WTC11 (cell line): ENCODE data around the gene EVL. TPM values are rescaled to one million over a fixed set of nuclear protein-coding genes. Genes with fewer than 3 reads are reported as not detected.

Experiments
- ATAC-seq: fragments of 200-7000 bp; cut with Tn5 transposase; 2 replicates; pipeline ENCODE4 v1.10.0; 2021; ENCODE audit warnings: mild to moderate bottlenecking, moderate library complexity
- CTCF ChIA-PET: fragments of 300-600 bp; sonication (Branson Sonifier 250); formaldehyde crosslinking; loops from one replicate; lab custom pipeline; 2021; ENCODE audit warnings: antibody characterized with exemption; lab: Charles Lee
- POLR2A ChIA-PET: fragments of 350-600 bp; sonication (Branson Sonifier 250); formaldehyde crosslinking; loops from one replicate; lab custom pipeline; 2021; ENCODE audit warnings: antibody characterized with exemption; lab: Charles Lee
- DNase-seq: peaks from one replicate; pipeline ENCODE4 v3.0.0; 2021; ENCODE audit warnings: low spot score
- H3K27ac Mint-ChIP-seq: 2 replicates; pipeline ENCODE4 v1.8.0; 2021; ENCODE audit warnings: mixed read lengths
- H3K27me3 Mint-ChIP-seq: 2 replicates; pipeline ENCODE4 v1.8.0; 2021; ENCODE audit warnings: low read depth, mild to moderate bottlenecking, moderate library complexity, mixed read lengths
- H3K36me3 Mint-ChIP-seq: 2 replicates; pipeline ENCODE4 v1.8.0; 2021; ENCODE audit warnings: mixed read lengths
- H3K4me1 Mint-ChIP-seq: 2 replicates; pipeline ENCODE4 v1.8.0; 2022; ENCODE audit warnings: mixed read lengths
- H3K4me3 Mint-ChIP-seq: 2 replicates; pipeline ENCODE4 v1.8.0; 2021; ENCODE audit warnings: mild to moderate bottlenecking, moderate library complexity, mixed read lengths
- H3K9me3 Mint-ChIP-seq: 2 replicates; pipeline ENCODE4 v1.8.0; 2021; ENCODE audit warnings: mixed read lengths
- EMX1 ChIP-seq: fragments of 250-450 bp; sonication (Bioruptor Pico); IDR thresholded peaks from 2 replicates; pipeline ENCODE4 v1.8.0; 2021; ENCODE audit warnings: mild to moderate bottlenecking
- ETV6 ChIP-seq: sonication (generic); formaldehyde crosslinking; IDR thresholded peaks from 2 replicates; pipeline ENCODE4 v1.8.1; 2022; ENCODE audit warnings: mild to moderate bottlenecking, missing genetic modification reagents
- GTF2I ChIP-seq: fragments of 250-450 bp; sonication (Bioruptor Pico); conservative IDR thresholded peaks from 2 replicates; pipeline ENCODE4 v1.4.0; 2021; ENCODE audit warnings: mild to moderate bottlenecking
- IRF2 ChIP-seq: sonication (generic); formaldehyde crosslinking; IDR thresholded peaks from 2 replicates; pipeline ENCODE4 v1.8.0; 2022; ENCODE audit warnings: low read depth, missing genetic modification reagents, borderline replicate concordance
- JAZF1 ChIP-seq: fragments of 250-450 bp; sonication (Bioruptor Pico); IDR thresholded peaks from 2 replicates; pipeline ENCODE4 v1.9.0; 2021; ENCODE audit warnings: moderate library complexity, mild to moderate bottlenecking, inconsistent platforms
- JUN ChIP-seq: sonication (generic); formaldehyde crosslinking; IDR thresholded peaks from 2 replicates; pipeline ENCODE4 v1.8.0; 2023; ENCODE audit warnings: mild to moderate bottlenecking, missing genetic modification reagents
- NFYB ChIP-seq: sonication (generic); formaldehyde crosslinking; conservative IDR thresholded peaks from 2 replicates; pipeline ENCODE4 v1.8.0; 2022; ENCODE audit warnings: low read depth, missing genetic modification reagents
- SP1 ChIP-seq: sonication (generic); formaldehyde crosslinking; conservative IDR thresholded peaks from 2 replicates; pipeline ENCODE4 v1.8.1; 2022; ENCODE audit warnings: missing genetic modification reagents
- ZNF121 ChIP-seq: sonication (generic); formaldehyde crosslinking; IDR thresholded peaks from 2 replicates; pipeline ENCODE4 v1.8.0; 2023; ENCODE audit warnings: missing genetic modification reagents
- ZNF219 ChIP-seq: sonication (generic); formaldehyde crosslinking; IDR thresholded peaks from 2 replicates; pipeline ENCODE4 v1.8.0; 2023; ENCODE audit warnings: missing genetic modification reagents, mild to moderate bottlenecking, borderline replicate concordance
- ZNF232 ChIP-seq: sonication (generic); formaldehyde crosslinking; IDR thresholded peaks from 2 replicates; pipeline ENCODE4 v1.8.0; 2022; ENCODE audit warnings: mild to moderate bottlenecking, missing genetic modification reagents
- ZNF423 ChIP-seq: fragments of 250-450 bp; sonication (Bioruptor Pico); IDR thresholded peaks from 2 replicates; pipeline ENCODE4 v2.1.2; 2022; ENCODE audit warnings: mild to moderate bottlenecking, moderate library complexity
- total RNA-seq: library from RNA; stranded (reverse); gene quantifications from 3 replicates; pipeline ENCODE4 v1.2.3, GENCODE V29; 2021
- TF ChIP-seq, protein P1 (sequence below): sonication (generic); formaldehyde crosslinking; IDR thresholded peaks from 2 replicates; pipeline ENCODE4 v1.8.1; 2022; ENCODE audit warnings: low read depth, missing genetic modification reagents, borderline replicate concordance
- TF ChIP-seq, protein P2 (sequence below): sonication (generic); formaldehyde crosslinking; IDR thresholded peaks from 2 replicates; pipeline ENCODE4 v1.8.0; 2022; ENCODE audit warnings: mild to moderate bottlenecking, missing genetic modification reagents
- TF ChIP-seq, protein P3 (sequence below): fragments of 250-450 bp; sonication (Bioruptor Pico); IDR thresholded peaks from 2 replicates; pipeline ENCODE4 v1.9.0; 2021; ENCODE audit warnings: mild to moderate bottlenecking
- TF ChIP-seq, protein P4 (sequence below): fragments of 250-450 bp; sonication (Bioruptor Pico); IDR thresholded peaks from 2 replicates; pipeline ENCODE4 v1.8.0; 2021; ENCODE audit warnings: mild to moderate bottlenecking
- TF ChIP-seq, protein P5 (sequence below): sonication (generic); formaldehyde crosslinking; IDR thresholded peaks from 2 replicates; pipeline ENCODE4 v1.8.1; 2022; ENCODE audit warnings: mild to moderate bottlenecking, missing genetic modification reagents, moderate library complexity, borderline replicate concordance
- TF ChIP-seq, protein P6 (sequence below): sonication (generic); formaldehyde crosslinking; IDR thresholded peaks from 2 replicates; pipeline ENCODE4 v1.8.0; 2023; ENCODE audit warnings: mild to moderate bottlenecking, missing genetic modification reagents
- TF ChIP-seq, protein P7 (sequence below): fragments of 200-600 bp; IDR thresholded peaks from 2 replicates; pipeline ENCODE4 v1.8.0; 2022; ENCODE audit warnings: antibody characterized with exemption
- TF ChIP-seq, protein P8 (sequence below): fragments of 250-450 bp; sonication (Bioruptor Pico); IDR thresholded peaks from 2 replicates; pipeline ENCODE4 v1.9.0; 2021; ENCODE audit warnings: moderate library complexity, mild to moderate bottlenecking, inconsistent platforms, borderline replicate concordance

EVL gene
- total RNA-seq, 1 experiment from 2014 or later, result 60.8 TPM

DNA sequence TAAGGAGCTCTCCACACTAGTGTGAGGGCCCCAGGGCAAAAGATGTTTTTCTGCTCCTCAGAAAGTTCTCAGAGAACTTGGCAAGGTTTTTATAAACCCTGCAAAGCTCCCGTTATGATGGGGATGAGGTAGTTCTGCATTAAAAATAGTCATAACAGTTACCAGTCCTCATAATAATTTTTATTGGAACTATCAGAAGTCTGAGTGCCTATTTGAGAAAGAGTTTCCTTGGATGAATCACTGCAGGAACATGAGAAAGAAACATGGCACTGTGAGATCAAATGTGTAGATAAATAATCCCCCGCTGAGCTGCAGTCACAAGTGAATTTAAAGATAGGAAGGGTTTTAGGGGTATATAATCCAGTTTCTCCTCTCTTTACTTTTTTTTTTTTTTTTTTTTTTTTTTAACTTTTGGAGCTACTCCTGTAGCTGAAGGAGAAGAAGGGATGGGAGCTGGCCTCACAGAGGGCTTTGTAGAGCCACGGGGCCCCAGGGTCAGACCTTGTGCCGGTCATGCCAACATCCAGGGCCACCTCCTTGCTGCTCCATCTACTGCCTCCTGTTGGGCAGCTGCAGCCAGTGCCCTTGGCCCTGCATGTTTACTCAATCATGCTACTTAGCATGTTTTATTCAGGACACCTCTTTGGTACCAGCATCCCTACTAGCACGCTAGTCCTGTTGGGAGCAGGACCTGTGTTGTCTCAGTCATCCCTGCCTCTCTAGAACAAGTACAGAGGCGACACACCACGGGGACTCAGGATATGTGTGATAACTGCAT is 39.5 kb downstream of the EVL start:
- no peaks in the 10 kb centered on the region for H3K9me3 Mint-ChIP-seq
- no peaks in the 10 kb centered on the region for H3K27me3 Mint-ChIP-seq
- ATAC-seq (no peak), DNase-seq (peak; percentile 29)
- no peaks in the 10 kb centered on the region for H3K36me3 Mint-ChIP-seq
- ChIA-PET POLR2A (interaction anchor here (0.6 kb wide), 1 partner anchor 51 kb away, joined by 6 read pairs; no protein-coding TSS in a partner anchor), CTCF (interaction anchor here (0.7 to 1.3 kb wide), 9 partner anchors 20 to 713 kb away, joined by 3 to 8 read pairs (median 4); no protein-coding TSS in a partner anchor)
- H3K27ac Mint-ChIP-seq, result no peak overlapping the region
- TF ChIP-seq, protein P1, sequence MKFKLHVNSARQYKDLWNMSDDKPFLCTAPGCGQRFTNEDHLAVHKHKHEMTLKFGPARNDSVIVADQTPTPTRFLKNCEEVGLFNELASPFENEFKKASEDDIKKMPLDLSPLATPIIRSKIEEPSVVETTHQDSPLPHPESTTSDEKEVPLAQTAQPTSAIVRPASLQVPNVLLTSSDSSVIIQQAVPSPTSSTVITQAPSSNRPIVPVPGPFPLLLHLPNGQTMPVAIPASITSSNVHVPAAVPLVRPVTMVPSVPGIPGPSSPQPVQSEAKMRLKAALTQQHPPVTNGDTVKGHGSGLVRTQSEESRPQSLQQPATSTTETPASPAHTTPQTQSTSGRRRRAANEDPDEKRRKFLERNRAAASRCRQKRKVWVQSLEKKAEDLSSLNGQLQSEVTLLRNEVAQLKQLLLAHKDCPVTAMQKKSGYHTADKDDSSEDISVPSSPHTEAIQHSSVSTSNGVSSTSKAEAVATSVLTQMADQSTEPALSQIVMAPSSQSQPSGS (CRISPR knock-in tag), result no peak
- TF ChIP-seq, protein P2, sequence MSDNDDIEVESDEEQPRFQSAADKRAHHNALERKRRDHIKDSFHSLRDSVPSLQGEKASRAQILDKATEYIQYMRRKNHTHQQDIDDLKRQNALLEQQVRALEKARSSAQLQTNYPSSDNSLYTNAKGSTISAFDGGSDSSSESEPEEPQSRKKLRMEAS (CRISPR knock-in tag), result no peak
- TF ChIP-seq SP1 (CRISPR knock-in tag) (no peak), EMX1 (CRISPR knock-in tag) (no peak), JAZF1 (CRISPR knock-in tag) (no peak), GTF2I (CRISPR knock-in tag) (no peak), ZNF232 (CRISPR knock-in tag) (no peak), JUN (CRISPR knock-in tag) (no peak), ETV6 (CRISPR knock-in tag) (no peak)
- TF ChIP-seq, protein P3, sequence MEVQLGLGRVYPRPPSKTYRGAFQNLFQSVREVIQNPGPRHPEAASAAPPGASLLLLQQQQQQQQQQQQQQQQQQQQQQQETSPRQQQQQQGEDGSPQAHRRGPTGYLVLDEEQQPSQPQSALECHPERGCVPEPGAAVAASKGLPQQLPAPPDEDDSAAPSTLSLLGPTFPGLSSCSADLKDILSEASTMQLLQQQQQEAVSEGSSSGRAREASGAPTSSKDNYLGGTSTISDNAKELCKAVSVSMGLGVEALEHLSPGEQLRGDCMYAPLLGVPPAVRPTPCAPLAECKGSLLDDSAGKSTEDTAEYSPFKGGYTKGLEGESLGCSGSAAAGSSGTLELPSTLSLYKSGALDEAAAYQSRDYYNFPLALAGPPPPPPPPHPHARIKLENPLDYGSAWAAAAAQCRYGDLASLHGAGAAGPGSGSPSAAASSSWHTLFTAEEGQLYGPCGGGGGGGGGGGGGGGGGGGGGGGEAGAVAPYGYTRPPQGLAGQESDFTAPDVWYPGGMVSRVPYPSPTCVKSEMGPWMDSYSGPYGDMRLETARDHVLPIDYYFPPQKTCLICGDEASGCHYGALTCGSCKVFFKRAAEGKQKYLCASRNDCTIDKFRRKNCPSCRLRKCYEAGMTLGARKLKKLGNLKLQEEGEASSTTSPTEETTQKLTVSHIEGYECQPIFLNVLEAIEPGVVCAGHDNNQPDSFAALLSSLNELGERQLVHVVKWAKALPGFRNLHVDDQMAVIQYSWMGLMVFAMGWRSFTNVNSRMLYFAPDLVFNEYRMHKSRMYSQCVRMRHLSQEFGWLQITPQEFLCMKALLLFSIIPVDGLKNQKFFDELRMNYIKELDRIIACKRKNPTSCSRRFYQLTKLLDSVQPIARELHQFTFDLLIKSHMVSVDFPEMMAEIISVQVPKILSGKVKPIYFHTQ (CRISPR knock-in tag), result no peak
- TF ChIP-seq, protein P4, sequence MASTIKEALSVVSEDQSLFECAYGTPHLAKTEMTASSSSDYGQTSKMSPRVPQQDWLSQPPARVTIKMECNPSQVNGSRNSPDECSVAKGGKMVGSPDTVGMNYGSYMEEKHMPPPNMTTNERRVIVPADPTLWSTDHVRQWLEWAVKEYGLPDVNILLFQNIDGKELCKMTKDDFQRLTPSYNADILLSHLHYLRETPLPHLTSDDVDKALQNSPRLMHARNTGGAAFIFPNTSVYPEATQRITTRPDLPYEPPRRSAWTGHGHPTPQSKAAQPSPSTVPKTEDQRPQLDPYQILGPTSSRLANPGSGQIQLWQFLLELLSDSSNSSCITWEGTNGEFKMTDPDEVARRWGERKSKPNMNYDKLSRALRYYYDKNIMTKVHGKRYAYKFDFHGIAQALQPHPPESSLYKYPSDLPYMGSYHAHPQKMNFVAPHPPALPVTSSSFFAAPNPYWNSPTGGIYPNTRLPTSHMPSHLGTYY, result no peak
- peaks cover 18% of the 10 kb centered on the region for H3K4me1 Mint-ChIP-seq
- H3K4me3 Mint-ChIP-seq, result no peak overlapping the region

DNA sequence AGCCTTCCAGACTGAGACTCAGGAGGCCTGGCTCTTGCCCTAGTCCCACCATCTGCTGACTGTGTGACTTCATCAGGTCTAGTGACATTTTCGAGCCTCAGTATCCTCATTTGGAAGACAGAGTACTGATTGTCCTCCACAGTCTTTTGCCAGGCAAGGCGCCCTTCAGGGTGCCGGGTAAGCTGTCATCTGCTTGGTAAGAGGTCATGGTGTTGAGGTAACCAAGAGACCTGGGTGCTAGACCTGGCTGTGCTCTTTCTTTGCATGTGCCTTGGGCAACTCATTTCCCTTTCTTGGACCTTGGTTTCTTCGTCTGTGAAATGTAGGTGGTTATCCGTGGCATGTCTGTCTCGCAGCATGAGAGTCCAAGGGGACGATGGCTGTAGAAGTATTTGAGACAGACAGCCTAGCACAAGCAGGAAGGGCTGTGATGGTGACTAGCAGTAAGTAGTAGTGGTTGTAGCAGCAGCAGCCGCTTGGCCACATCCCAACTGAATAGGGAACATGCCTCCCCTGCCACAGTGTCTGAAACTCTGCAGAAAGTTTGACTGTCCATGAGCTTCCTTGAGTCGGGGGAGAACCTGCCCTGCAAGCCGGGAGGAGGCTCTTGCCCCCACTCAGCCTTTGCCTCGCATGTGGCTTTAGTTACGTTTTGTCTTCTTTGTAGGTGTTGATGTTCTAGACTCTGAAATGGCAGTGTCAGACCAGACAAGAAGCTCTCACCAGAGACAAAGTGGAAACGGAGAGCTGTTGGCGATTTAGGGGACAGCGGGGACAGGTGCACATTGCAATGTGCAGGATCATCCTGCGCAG is 40.3 kb downstream of the EVL start:
- ATAC-seq (no peak), DNase-seq (no peak)
- ChIA-PET POLR2A (no interaction called here), CTCF (interaction anchor here (0.7 to 1.3 kb wide), 7 partner anchors 29 to 582 kb away, joined by 3 to 4 read pairs (median 3); no protein-coding TSS in a partner anchor)
- Mint-ChIP-seq H3K4me1 (peaks cover 18% of the 10 kb centered on the region), H3K4me3 (no peak overlapping the region), H3K9me3 (no peaks in the 10 kb centered on the region), H3K36me3 (no peaks in the 10 kb centered on the region), H3K27me3 (no peaks in the 10 kb centered on the region), H3K27ac (no peak overlapping the region)
- TF ChIP-seq IRF2 (no peak), JAZF1 (CRISPR knock-in tag) (no peak), NFYB (CRISPR knock-in tag) (no peak), ZNF423 (no peak), ZNF219 (CRISPR knock-in tag) (no peak), ZNF121 (no peak)
- TF ChIP-seq, protein P5, sequence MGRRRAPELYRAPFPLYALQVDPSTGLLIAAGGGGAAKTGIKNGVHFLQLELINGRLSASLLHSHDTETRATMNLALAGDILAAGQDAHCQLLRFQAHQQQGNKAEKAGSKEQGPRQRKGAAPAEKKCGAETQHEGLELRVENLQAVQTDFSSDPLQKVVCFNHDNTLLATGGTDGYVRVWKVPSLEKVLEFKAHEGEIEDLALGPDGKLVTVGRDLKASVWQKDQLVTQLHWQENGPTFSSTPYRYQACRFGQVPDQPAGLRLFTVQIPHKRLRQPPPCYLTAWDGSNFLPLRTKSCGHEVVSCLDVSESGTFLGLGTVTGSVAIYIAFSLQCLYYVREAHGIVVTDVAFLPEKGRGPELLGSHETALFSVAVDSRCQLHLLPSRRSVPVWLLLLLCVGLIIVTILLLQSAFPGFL, result no peak
- TF ChIP-seq, protein P6, sequence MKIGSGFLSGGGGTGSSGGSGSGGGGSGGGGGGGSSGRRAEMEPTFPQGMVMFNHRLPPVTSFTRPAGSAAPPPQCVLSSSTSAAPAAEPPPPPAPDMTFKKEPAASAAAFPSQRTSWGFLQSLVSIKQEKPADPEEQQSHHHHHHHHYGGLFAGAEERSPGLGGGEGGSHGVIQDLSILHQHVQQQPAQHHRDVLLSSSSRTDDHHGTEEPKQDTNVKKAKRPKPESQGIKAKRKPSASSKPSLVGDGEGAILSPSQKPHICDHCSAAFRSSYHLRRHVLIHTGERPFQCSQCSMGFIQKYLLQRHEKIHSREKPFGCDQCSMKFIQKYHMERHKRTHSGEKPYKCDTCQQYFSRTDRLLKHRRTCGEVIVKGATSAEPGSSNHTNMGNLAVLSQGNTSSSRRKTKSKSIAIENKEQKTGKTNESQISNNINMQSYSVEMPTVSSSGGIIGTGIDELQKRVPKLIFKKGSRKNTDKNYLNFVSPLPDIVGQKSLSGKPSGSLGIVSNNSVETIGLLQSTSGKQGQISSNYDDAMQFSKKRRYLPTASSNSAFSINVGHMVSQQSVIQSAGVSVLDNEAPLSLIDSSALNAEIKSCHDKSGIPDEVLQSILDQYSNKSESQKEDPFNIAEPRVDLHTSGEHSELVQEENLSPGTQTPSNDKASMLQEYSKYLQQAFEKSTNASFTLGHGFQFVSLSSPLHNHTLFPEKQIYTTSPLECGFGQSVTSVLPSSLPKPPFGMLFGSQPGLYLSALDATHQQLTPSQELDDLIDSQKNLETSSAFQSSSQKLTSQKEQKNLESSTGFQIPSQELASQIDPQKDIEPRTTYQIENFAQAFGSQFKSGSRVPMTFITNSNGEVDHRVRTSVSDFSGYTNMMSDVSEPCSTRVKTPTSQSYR (CRISPR knock-in tag), result no peak
- TF ChIP-seq, protein P7, sequence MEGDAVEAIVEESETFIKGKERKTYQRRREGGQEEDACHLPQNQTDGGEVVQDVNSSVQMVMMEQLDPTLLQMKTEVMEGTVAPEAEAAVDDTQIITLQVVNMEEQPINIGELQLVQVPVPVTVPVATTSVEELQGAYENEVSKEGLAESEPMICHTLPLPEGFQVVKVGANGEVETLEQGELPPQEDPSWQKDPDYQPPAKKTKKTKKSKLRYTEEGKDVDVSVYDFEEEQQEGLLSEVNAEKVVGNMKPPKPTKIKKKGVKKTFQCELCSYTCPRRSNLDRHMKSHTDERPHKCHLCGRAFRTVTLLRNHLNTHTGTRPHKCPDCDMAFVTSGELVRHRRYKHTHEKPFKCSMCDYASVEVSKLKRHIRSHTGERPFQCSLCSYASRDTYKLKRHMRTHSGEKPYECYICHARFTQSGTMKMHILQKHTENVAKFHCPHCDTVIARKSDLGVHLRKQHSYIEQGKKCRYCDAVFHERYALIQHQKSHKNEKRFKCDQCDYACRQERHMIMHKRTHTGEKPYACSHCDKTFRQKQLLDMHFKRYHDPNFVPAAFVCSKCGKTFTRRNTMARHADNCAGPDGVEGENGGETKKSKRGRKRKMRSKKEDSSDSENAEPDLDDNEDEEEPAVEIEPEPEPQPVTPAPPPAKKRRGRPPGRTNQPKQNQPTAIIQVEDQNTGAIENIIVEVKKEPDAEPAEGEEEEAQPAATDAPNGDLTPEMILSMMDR, result no peak
- TF ChIP-seq, protein P8, sequence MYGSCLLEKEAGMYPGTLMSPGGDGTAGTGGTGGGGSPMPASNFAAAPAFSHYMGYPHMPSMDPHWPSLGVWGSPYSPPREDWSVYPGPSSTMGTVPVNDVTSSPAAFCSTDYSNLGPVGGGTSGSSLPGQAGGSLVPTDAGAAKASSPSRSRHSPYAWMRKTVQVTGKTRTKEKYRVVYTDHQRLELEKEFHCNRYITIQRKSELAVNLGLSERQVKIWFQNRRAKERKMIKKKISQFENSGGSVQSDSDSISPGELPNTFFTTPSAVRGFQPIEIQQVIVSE (CRISPR knock-in tag), result no peak
